ENCODE results near the gene SDC4.

DNA sequence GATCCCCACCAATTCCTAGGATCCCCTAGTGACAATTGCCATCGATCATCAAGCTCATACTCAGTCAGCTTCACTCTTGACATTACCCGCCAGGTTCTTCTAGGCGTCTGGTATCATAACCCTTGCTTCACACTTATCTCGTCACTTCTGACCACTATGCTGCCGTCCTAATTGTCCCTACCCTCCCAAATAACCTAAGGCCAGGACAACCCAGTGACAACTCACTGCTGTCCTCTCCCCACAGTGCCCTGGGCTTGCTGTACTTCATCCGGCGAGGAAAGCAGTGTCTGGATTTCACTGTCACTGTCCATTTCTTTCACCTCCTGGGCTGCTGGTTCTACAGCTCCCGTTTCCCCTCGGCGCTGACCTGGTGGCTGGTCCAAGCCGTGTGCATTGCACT is 18.4 kb upstream of the SDC4 start:
- TF ChIP-seq, protein P1, sequence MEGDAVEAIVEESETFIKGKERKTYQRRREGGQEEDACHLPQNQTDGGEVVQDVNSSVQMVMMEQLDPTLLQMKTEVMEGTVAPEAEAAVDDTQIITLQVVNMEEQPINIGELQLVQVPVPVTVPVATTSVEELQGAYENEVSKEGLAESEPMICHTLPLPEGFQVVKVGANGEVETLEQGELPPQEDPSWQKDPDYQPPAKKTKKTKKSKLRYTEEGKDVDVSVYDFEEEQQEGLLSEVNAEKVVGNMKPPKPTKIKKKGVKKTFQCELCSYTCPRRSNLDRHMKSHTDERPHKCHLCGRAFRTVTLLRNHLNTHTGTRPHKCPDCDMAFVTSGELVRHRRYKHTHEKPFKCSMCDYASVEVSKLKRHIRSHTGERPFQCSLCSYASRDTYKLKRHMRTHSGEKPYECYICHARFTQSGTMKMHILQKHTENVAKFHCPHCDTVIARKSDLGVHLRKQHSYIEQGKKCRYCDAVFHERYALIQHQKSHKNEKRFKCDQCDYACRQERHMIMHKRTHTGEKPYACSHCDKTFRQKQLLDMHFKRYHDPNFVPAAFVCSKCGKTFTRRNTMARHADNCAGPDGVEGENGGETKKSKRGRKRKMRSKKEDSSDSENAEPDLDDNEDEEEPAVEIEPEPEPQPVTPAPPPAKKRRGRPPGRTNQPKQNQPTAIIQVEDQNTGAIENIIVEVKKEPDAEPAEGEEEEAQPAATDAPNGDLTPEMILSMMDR (conservative IDR thresholded peaks at IDR 0.05): no peak
- TF ChIP-seq EZH2 (IDR thresholded peaks at IDR 0.05; ENCODE audit: low read depth): no peak

All from PC-9 (cell line).